Measurements from ENCODE around the gene ZCCHC14. TPM values are rescaled to one million over a fixed set of nuclear protein-coding genes. Genes with fewer than 3 reads are reported as not detected.

ZCCHC14 gene
- total RNA-seq, 1 experiment from 2014 or later, result 30.3 TPM

GRCh38 chr16:87540897-87541146 is 48.0 kb upstream of the ZCCHC14 start:
- Histone ChIP-seq H3K9me3 (ENCODE audit: low read depth, low read length, poor library complexity, severe bottlenecking) (no peaks in the 10 kb centered on the region), H3K4me1 (ENCODE audit: insufficient read depth, low read length, poor library complexity, severe bottlenecking) (peaks cover 5% of the 10 kb centered on the region), H3K27me3 (replicated peaks; ENCODE audit: insufficient read depth, low read depth, low read length, poor library complexity) (peaks cover 21% of the 10 kb centered on the region), H3K36me3 (ENCODE audit: insufficient read depth, low read length, poor library complexity, severe bottlenecking) (no peaks in the 10 kb centered on the region), H3K4me3 (ENCODE audit: low read depth, low read length, poor library complexity, severe bottlenecking) (no peak overlapping the region), H3K27ac (ENCODE audit: low read depth, low read length, poor library complexity, severe bottlenecking) (no peak overlapping the region)
- intact Hi-C loops (cut with micrococcal nuclease; ENCODE audit: unreplicated experiment), result loop anchor here (10.0 kb wide), 1 partner anchor 126 kb away; no protein-coding TSS in a partner anchor
- POLR2A ChIA-PET (ENCODE audit: low non-redundant PET), result no interaction called here
- DNase-seq (ENCODE audit: low spot score), result no peak
- BruUV-seq (replicated peaks), result no TSS peak
- CTCF ChIA-PET, result no interaction called here
- TF ChIP-seq EZH2 (IDR thresholded peaks at IDR 0.05; ENCODE audit: borderline replicate concordance, low read depth, low read length, poor library complexity, severe bottlenecking) (no peak), CTCF (conservative IDR thresholded peaks at IDR 0.05; ENCODE audit: low read depth, low read length) (no peak)

GRCh38 chr16:87540072-87540896 is 47.5 kb upstream of the ZCCHC14 start:
- BruUV-seq (replicated peaks), result no TSS peak
- H3K27me3 ChIP-seq (replicated peaks; ENCODE audit: insufficient read depth, low read depth, low read length, poor library complexity), result peaks cover 21% of the 10 kb centered on the region
- POLR2A ChIA-PET (ENCODE audit: low non-redundant PET), result interaction anchor here (0.6 to 0.7 kb wide), 2 partner anchors 225 to 401 kb away, joined by 7 to 15 read pairs; partner anchors contain the start of gene KLHDC4

GRCh38 chr16:87539113-87539512 is 46.3 kb upstream of the ZCCHC14 start:
- H3K36me3 ChIP-seq (ENCODE audit: insufficient read depth, low read length, poor library complexity, severe bottlenecking), result no peaks in the 10 kb centered on the region
- H3K27me3 ChIP-seq (replicated peaks; ENCODE audit: insufficient read depth, low read depth, low read length, poor library complexity), result peaks cover 21% of the 10 kb centered on the region
- no TSS peak for BruUV-seq (replicated peaks)
- intact Hi-C loops (cut with micrococcal nuclease; ENCODE audit: unreplicated experiment), result no loop called here
- no peak for TF ChIP-seq CTCF (conservative IDR thresholded peaks at IDR 0.05; ENCODE audit: low read depth, low read length)
- TF ChIP-seq EZH2 (IDR thresholded peaks at IDR 0.05; ENCODE audit: borderline replicate concordance, low read depth, low read length, poor library complexity, severe bottlenecking), result no peak
- DNase-seq (ENCODE audit: low spot score), result no peak
- H3K27ac ChIP-seq (ENCODE audit: low read depth, low read length, poor library complexity, severe bottlenecking), result no peak overlapping the region
- H3K9me3 ChIP-seq (ENCODE audit: low read depth, low read length, poor library complexity, severe bottlenecking), result no peaks in the 10 kb centered on the region
- no peak overlapping the region for H3K4me3 ChIP-seq (ENCODE audit: low read depth, low read length, poor library complexity, severe bottlenecking)
- ChIA-PET CTCF (no interaction called here), POLR2A (ENCODE audit: low non-redundant PET) (no interaction called here)
- peaks cover 5% of the 10 kb centered on the region for H3K4me1 ChIP-seq (ENCODE audit: insufficient read depth, low read length, poor library complexity, severe bottlenecking)

More at GRCh38 chr16:87540072-87540896, 47.5 kb upstream of the ZCCHC14 start:
- Histone ChIP-seq H3K4me3 (ENCODE audit: low read depth, low read length, poor library complexity, severe bottlenecking) (no peak overlapping the region), H3K4me1 (ENCODE audit: insufficient read depth, low read length, poor library complexity, severe bottlenecking) (peaks cover 5% of the 10 kb centered on the region), H3K36me3 (ENCODE audit: insufficient read depth, low read length, poor library complexity, severe bottlenecking) (no peaks in the 10 kb centered on the region), H3K27ac (ENCODE audit: low read depth, low read length, poor library complexity, severe bottlenecking) (no peak overlapping the region), H3K9me3 (ENCODE audit: low read depth, low read length, poor library complexity, severe bottlenecking) (no peaks in the 10 kb centered on the region)
- intact Hi-C loops (cut with micrococcal nuclease; ENCODE audit: unreplicated experiment), result loop anchor here (10.0 kb wide), 1 partner anchor 125 kb away; no protein-coding TSS in a partner anchor
- CTCF ChIA-PET, result no interaction called here
- TF ChIP-seq EZH2 (IDR thresholded peaks at IDR 0.05; ENCODE audit: borderline replicate concordance, low read depth, low read length, poor library complexity, severe bottlenecking), result no peak
- no peak for TF ChIP-seq CTCF (conservative IDR thresholded peaks at IDR 0.05; ENCODE audit: low read depth, low read length)
- no peak for DNase-seq (ENCODE audit: low spot score)
